CD4-positive, alpha-beta T cell treated with Interleukin-2 at 100 ng/mL for 4 hours (primary cell): ENCODE results near the gene MYCBP2.
"Not testable (repeated sequence)": the region's sequence is repeated elsewhere in the genome, so short reads cannot be mapped to it uniquely, and the experiment has no call there.

Source experiments
- DNase-seq: peaks from one replicate; pipeline ENCODE4 v3.0.0-alpha.2; 2020; ENCODE audit warnings: low spot score

The MYCBP2 gene

GRCh38 chr13:77291774-77292173 lies 35.1 kb downstream of the MYCBP2 start:
- no peak for DNase-seq

DNA sequence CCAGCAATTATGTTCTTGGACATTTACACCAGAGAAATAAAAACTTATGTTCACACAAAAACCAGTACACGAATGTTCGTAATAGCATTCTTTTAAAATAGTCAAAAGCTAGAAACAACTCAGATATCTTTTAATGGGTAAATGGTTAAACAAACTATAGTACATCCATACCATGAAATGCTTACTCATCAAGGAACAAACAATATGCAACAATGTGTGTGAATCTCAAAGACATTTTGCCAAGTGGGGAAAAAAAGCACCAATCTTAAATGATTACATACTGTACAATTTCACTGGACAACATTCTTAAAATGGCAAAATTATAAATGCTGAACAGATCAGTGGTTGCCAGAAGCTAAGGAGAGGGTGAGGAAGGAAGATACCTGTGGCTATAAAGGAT lies 36.6 kb downstream of the MYCBP2 start:
- DNase-seq = no peak

DNA sequence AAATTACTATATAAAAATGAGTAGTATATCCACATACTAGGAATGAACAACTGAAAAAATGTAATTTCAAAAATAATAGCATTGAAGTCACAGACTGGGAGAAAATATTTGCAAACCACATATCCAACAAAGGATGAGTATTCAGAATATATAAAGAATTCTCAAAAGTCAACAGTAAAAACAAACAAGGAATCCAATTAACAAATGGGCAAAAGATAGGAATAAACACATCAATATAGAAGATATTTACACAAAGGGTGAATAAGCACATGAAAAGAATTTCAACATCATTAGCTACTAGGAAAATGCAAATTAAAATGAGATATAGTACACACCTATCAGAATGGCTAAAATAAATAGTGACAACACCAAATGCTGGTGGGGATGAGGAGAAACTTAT lies 37.0 kb downstream of the MYCBP2 start:
- DNase-seq = no peak

DNA sequence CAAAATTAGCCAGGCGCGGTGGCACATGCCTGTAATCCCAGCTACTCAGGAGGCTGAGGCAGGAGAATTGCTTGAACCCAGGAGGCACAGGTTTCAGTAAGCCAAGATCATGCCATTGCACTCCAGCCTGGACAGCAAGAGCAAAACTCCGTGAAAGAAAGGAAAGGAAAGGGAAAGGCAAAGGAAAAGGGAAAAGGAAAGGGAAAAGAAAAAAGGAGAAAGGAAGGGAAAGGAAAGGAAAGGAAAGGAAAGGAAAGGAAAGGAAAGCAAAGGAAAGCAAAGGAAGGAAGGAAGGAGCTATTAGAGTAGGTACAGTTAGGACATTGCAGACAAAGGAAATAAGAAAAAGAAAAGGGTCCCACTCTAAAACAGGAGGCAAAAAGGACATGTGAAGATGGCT lies 41.3 kb downstream of the MYCBP2 start:
- not testable (repeated sequence) for DNase-seq

- no peak for DNase-seq
Measured at GRCh38 chr13:77285098-77285497, 41.8 kb downstream of the MYCBP2 start.

- DNase-seq = no peak
Measured at GRCh38 chr13:77274126-77274525, 52.8 kb downstream of the MYCBP2 start.

GRCh38 chr13:77269141-77269540 lies 57.8 kb downstream of the MYCBP2 start:
- DNase-seq = no peak

DNA sequence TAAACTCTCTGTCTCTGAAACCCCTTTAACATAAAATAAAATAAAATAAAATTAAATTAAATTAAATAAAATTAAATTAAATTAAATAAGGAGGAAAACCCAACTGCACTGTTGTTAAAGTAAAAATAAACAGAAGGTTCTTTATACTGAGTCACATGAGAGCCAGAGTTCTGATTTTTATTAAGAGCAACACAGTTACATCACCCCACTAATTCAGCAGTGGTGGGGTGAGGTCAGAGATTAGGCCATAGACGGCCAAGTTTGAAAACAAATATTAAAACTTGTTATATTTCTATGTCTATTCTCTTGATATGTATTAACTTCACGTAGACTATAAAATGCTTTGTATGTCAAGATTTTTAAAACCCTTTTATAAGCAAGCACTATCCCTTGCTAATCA lies 59.5 kb downstream of the MYCBP2 start:
- no peak for DNase-seq

DNA sequence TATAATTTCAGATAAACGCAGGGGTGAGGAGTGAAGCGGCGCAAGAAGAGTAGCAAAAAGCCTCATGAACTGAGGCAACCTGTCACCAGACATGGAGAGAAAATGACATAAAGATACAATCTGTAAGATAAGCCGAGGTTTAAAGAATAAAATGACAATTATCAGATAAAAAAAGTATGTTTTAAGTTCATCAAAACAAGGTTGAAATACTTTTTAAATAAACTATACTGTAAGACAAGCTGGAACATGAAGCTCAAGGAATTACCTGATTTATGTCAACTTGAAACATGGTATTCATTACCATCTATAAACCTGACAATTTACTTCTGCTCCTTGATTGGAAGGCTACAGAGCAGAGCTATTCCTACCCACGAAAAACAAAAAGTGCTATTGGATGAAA lies 61.6 kb downstream of the MYCBP2 start:
- DNase-seq = no peak

- no peak for DNase-seq
Measured at GRCh38 chr13:77262198-77262597, 64.7 kb downstream of the MYCBP2 start.

- DNase-seq = no peak
Measured at GRCh38 chr13:77250975-77251374, 75.9 kb downstream of the MYCBP2 start.

GRCh38 chr13:77245224-77245623 lies 81.7 kb downstream of the MYCBP2 start:
- not testable (repeated sequence) for DNase-seq

DNA sequence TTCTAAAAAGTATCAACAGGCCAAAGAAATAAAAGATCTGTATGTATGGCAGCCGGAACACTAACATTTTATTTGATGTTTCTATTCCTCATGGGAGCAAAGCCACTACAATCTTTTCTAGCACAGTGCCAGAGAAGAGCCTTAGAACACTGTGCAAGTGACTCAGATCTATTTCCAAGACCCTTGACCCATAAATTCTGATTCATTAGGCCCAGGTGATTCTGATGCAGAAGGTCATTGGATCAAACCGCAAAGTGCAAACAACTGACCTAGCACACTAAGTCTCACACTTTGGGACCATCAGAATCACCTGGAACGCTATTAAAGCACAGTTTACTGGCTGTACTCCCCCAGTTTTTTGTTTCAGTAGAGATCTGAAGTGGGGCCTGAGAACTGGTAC lies 87.6 kb downstream of the MYCBP2 start:
- no peak for DNase-seq

DNA sequence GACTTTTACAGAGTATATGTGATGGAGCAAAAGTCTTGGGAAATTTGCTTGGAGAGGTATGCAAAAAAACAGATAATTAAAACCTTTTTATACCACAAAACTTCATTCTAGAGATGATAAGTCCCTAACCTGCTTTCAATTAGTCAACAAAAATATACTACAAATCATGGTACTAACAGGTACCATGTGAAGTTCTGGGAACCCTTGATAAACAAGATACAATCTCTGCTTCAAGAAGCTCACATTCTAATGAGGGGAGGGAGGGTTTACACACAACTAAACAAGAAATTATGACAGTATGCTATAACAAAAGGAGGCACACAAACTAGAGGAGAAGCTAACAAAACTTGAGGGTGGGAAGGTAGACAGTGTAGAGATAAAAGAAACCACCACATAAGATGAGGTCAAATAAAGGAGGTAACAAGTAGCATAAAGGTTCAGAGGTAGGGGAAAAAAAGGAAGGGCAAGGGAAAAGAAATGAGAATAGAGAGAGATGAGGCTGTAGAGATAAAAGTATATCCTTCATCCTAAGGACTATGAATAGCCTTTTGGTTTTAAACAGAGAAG lies 91.4 kb downstream of the MYCBP2 start:
- DNase-seq = no peak

DNA sequence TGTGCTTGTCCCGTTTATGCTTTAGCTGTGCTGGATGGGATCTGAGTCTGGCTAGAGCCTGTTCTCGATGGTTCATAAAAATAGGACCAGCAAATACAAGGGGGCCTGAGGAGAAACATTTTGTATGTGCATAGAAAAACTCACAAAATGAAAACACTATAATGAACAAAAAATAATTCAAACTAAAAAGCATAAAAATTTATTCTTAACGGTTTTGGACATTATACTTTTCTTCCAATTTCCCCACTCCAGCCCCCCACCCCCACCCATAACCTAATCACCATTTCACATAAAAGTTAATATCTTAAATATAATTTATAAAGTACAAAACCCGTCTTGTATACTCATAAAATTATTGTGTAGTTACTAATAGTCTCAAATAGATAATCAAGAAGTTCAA lies 93.7 kb downstream of the MYCBP2 start:
- DNase-seq = no peak

GRCh38 chr13:77230560-77230959 lies 96.3 kb downstream of the MYCBP2 start:
- no peak for DNase-seq

GRCh38 chr13:77225946-77226345 lies 100.9 kb downstream of the MYCBP2 start:
- no peak for DNase-seq

DNA sequence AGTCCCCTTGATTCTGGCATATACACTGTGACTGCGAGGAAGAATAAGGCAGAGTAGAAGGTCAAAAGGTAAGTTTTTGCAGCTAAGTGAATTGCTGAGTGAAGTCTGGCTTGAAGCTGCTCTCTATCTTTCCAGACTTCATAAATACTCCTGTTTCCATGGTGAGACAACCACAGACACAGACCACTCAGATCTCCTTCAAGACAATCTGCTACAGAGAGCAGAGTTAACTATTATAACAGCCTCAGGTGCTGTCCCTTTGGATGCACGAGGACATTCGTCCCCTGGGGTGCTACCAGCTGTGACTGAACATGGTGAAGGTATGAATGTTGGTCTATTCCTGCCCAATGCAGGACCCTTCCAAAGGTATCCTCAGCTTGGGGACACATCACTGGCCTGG lies 104.0 kb downstream of the MYCBP2 start:
- DNase-seq = no peak

GRCh38 chr13:77222000-77222690 lies 104.7 kb downstream of the MYCBP2 start:
- DNase-seq = no peak

- no peak for DNase-seq
Measured at GRCh38 chr13:77219401-77219800, 107.5 kb downstream of the MYCBP2 start.

DNA sequence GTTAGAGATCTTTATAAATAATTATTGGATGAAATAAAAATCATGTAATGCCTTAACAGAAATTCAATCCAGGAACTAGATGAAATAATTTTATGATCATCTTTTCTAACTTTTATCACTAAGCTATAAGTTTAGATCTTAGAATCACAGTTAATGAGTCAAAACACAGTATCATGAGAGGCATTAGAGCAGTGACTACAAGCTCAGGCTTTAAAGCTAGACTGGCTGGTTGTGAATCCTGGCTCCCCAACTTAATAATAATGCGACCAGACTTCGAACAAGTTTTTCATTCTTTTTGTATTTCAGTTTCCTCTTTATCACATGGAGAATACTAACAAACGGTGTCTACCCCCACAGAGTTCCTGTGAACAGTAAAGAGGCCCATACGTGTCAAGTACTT lies 108.6 kb downstream of the MYCBP2 start:
- no peak for DNase-seq

DNA sequence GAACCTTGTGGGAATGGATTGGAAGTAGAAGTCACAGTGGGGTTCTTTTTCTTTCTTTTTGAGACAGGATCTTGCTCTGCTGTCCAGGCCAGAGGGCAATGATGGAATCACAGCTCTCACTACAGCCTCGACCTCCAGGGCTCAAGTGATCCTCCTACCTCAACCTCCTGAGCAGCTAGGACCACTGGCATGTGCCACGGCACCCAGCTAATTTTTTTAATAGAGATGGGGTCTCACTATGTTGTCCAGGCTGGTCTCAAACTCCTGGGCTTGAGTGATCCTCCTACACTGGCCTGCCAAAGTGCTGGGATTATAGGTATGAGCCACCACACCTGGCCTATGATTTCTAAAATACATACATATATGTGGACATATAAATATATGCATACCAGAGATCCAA lies 111.4 kb downstream of the MYCBP2 start:
- DNase-seq = no peak

- no peak for DNase-seq
Measured at GRCh38 chr13:77213644-77214043, 113.2 kb downstream of the MYCBP2 start.

GRCh38 chr13:77207943-77208342 lies 119.0 kb downstream of the MYCBP2 start:
- DNase-seq = no peak
